Prostate gland (tissue), 2 donors: Measurements from ENCODE around the gene RIPOR3. TPM values are rescaled to one million over a fixed set of nuclear protein-coding genes. Genes with fewer than 3 reads are reported as not detected.

Source experiments
- DNase-seq: peaks from one replicate; pipeline ENCODE4 v3.0.0-alpha.2; 2019; ENCODE audit warnings: low spot score
- H3K27ac ChIP-seq, 2 donors: fragments of 200-600 bp; sonication (generic); 2 replicates each; pipeline ENCODE4 v1.5.1; 2017 to 2019
- H3K27me3 ChIP-seq: fragments of 200-600 bp; sonication (generic); replicated peaks from 2 replicates; pipeline ENCODE4 v1.5.1; 2019; ENCODE audit not compliant: insufficient read depth
- H3K36me3 ChIP-seq, 2 donors: fragments of 200-600 bp; sonication (generic); 1 replicate in 1 of 2; 2 replicates in 1 of 2; pipeline versions ENCODE4 v1.5.1 to v1.8.1; 2017 to 2019
- H3K4me1 ChIP-seq: fragments of 200-600 bp; sonication (generic); replicated peaks from 2 replicates; pipeline ENCODE4 v1.5.1; 2019
- H3K4me3 ChIP-seq, 2 donors: fragments of 200-600 bp; sonication (generic); 2 replicates each; pipeline ENCODE4 v1.5.1; 2017 to 2019
- H3K9me3 ChIP-seq: fragments of 200-600 bp; sonication (generic); 2 replicates; pipeline ENCODE4 v1.5.1; 2017
- POLR2A ChIP-seq: fragments of 450-650 bp; IDR thresholded peaks from one replicate; pipeline ENCODE4 v1.6.1; 2016; ENCODE audit warnings: antibody characterized with exemption, mild to moderate bottlenecking
- POLR2AphosphoS5 ChIP-seq: sonication (generic); formaldehyde crosslinking; IDR thresholded peaks from one replicate; pipeline ENCODE4 v1.6.1; 2017; ENCODE audit warnings: antibody characterized with exemption
- WGBS: methylation state at CpG from one replicate; pipeline ENCODE4 v1.1.5; 2018; 5-methylcytosine and 5-hydroxymethylcytosine counted together
- intact Hi-C: fragments of 100-400 bp; cut with DNase I; formaldehyde crosslinking; loops from one replicate; pipeline ENCODE4 v1.14.2; 2022
- total RNA-seq, 2 donors: library from RNA; depleted of rRNA; stranded (reverse); fragments of >200 nt; gene quantifications; one replicate each; pipeline ENCODE4 v1.1.0, GENCODE V29; 2016
- TF ChIP-seq, protein P1 (sequence below), 4 experiments: fragments of 200-600 bp in 2 of 4; fragments of 450-650 bp in 2 of 4; sonication (generic) in 2 of 4; IDR thresholded peaks; 1 replicate in 3 of 4; 2 replicates in 1 of 4; pipeline ENCODE4 v1.5.1; 2016 to 2019; ENCODE audit warnings: antibody characterized with exemption in 4 of 4, mild to moderate bottlenecking in 2 of 4, moderate library complexity in 2 of 4

Gene RIPOR3
- total RNA-seq, 2 donors from 2014 or later, result 0.55 to 11.3 TPM

GRCh38 chr20:50633361-50633760 is 58.0 kb downstream of the RIPOR3 start:
- no peak for DNase-seq
- WGBS, result 80% methylated on average over 10 of the region's 10 CpGs
- Histone ChIP-seq H3K36me3 (no peaks in the 10 kb centered on the region), H3K27ac (no peak overlapping the region), H3K4me1 (no peaks in the 10 kb centered on the region), H3K9me3 (no peaks in the 10 kb centered on the region), H3K4me3 (no peak overlapping the region), H3K27me3 (no peaks in the 10 kb centered on the region)
- intact Hi-C loops, result no loop called here
- TF ChIP-seq, protein P1, sequence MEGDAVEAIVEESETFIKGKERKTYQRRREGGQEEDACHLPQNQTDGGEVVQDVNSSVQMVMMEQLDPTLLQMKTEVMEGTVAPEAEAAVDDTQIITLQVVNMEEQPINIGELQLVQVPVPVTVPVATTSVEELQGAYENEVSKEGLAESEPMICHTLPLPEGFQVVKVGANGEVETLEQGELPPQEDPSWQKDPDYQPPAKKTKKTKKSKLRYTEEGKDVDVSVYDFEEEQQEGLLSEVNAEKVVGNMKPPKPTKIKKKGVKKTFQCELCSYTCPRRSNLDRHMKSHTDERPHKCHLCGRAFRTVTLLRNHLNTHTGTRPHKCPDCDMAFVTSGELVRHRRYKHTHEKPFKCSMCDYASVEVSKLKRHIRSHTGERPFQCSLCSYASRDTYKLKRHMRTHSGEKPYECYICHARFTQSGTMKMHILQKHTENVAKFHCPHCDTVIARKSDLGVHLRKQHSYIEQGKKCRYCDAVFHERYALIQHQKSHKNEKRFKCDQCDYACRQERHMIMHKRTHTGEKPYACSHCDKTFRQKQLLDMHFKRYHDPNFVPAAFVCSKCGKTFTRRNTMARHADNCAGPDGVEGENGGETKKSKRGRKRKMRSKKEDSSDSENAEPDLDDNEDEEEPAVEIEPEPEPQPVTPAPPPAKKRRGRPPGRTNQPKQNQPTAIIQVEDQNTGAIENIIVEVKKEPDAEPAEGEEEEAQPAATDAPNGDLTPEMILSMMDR (IDR thresholded peaks at IDR 0.05), result no peak
- TF ChIP-seq POLR2AphosphoS5, result no peak
- TF ChIP-seq POLR2A, result no peak

GRCh38 chr20:50632701-50633100 is 58.6 kb downstream of the RIPOR3 start:
- WGBS, result 89% methylated on average over 5 of the region's 5 CpGs
- Histone ChIP-seq H3K4me1 (no peaks in the 10 kb centered on the region), H3K36me3 (no peaks in the 10 kb centered on the region), H3K4me3 (no peak overlapping the region), H3K27me3 (no peaks in the 10 kb centered on the region), H3K9me3 (no peaks in the 10 kb centered on the region), H3K27ac (no peak overlapping the region)
- DNase-seq, result no peak
- TF ChIP-seq POLR2A, result no peak
- TF ChIP-seq POLR2AphosphoS5, result no peak
- TF ChIP-seq, protein P1 (IDR thresholded peaks at IDR 0.05), result no peak
- intact Hi-C loops, result no loop called here

DNA sequence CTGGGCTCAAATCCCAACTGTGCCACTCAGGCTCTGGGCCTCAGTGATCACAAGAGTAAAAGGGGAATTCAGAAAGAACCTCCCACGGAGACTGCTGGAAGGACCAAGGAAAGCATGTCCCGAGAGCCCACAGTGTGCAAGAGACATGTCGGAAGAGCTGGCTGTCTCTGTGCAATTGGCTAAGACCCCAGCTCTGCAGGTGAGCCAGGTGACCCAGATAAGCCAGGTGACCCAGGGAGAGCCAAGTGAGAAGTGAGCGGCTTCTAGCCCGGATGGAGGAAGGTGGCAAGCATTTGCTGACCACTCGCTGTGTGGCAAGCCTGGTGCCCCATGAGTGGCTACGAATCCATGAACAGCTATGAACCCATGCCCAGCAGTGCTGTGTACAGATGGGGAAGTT is 59.1 kb downstream of the RIPOR3 start:
- H3K36me3 ChIP-seq, result no peaks in the 10 kb centered on the region
- no peaks in the 10 kb centered on the region for H3K27me3 ChIP-seq
- H3K27ac ChIP-seq, result no peak overlapping the region
- TF ChIP-seq, protein P1 (IDR thresholded peaks at IDR 0.05), result no peak
- TF ChIP-seq POLR2A (no peak), POLR2AphosphoS5 (no peak)
- intact Hi-C loops, result no loop called here
- no peaks in the 10 kb centered on the region for H3K4me1 ChIP-seq
- DNase-seq, result no peak
- WGBS, result 89% methylated on average over 7 of the region's 7 CpGs
- H3K9me3 ChIP-seq, result no peaks in the 10 kb centered on the region
- H3K4me3 ChIP-seq, result no peak overlapping the region

DNA sequence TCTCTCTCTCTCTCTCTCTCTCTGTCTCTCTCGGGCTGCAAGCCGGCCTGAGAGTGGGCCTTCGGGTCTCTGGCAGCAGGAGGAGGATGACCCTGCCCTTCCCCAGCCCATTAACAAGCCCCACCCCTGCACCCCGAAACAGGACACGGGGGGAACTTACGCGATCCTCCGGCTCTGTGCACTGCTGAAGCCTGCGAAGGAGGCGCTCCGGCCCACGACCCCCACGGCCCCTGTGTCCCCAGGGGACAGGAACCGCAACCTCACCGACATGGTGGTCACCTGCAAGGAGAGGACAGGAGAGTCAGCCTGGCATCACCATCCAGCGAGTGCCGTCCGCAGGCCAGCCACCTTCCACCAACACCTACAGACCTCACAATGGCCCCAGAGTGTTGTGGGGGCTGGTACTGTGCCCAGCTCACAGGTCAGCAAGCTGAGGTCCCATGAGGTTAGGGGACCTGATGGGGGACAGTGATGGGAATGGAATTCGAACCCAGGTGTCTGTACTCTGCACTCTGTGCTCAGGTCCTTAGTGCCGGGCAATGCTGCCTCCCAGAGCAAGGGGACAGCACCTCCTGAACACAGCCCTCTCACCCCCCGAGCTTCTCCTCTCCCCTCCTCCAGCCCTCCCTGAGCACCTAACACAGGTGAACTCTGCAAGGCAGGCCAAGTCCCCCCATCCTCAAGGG is 60.6 kb downstream of the RIPOR3 start:
- intact Hi-C loops, result loop anchor here (2.0 kb wide), 1 partner anchor 112 kb away; no protein-coding TSS in a partner anchor
- TF ChIP-seq, protein P1 (IDR thresholded peaks at IDR 0.05), result no peak
- no peak for TF ChIP-seq POLR2AphosphoS5
- TF ChIP-seq POLR2A, result no peak
- Histone ChIP-seq H3K4me3 (no peak overlapping the region), H3K9me3 (no peaks in the 10 kb centered on the region), H3K27me3 (no peaks in the 10 kb centered on the region), H3K36me3 (no peaks in the 10 kb centered on the region), H3K27ac (no peak overlapping the region), H3K4me1 (no peaks in the 10 kb centered on the region)
- no peak for DNase-seq
- 93% methylated on average over 21 of the region's 21 CpGs for WGBS

- intact Hi-C loops, result loop anchor here (2.0 to 5.0 kb wide), 2 partner anchors 83 to 113 kb away; no protein-coding TSS in a partner anchor
- TF ChIP-seq POLR2AphosphoS5, result no peak
- TF ChIP-seq, protein P1 (IDR thresholded peaks at IDR 0.05), result no peak
- TF ChIP-seq POLR2A, result no peak
These were observed 61.7 kb downstream of the RIPOR3 start for GRCh38 chr20:50629670-50630045.

More at GRCh38 chr20:50629670-50630045, 61.7 kb downstream of the RIPOR3 start:
- no peak overlapping the region for H3K4me3 ChIP-seq
- DNase-seq, result no peak
- 92% methylated on average over 7 of the region's 7 CpGs for WGBS
- H3K9me3 ChIP-seq, result no peaks in the 10 kb centered on the region
- H3K27me3 ChIP-seq, result no peaks in the 10 kb centered on the region
- no peaks in the 10 kb centered on the region for H3K4me1 ChIP-seq
- no peaks in the 10 kb centered on the region for H3K36me3 ChIP-seq
- no peak overlapping the region for H3K27ac ChIP-seq
